GM18498 (cell line): ENCODE measurements around the gene BCAS2.
A peak's percentile ranks its signal among the peaks of the same experiment; 100 is the strongest.

Experiments
- ATAC-seq: cut with Tn5 transposase; IDR thresholded peaks from one replicate; pipeline ENCODE4 v1.9.1; 2021; ENCODE audit warnings: mild to moderate bottlenecking, moderate library complexity; ENCODE audit not compliant: unreplicated experiment

The BCAS2 gene

GRCh38 chr1:114561333-114561732, 20.1 kb downstream of the BCAS2 start:
- peak; percentile 55 for ATAC-seq

- ATAC-seq: no peak
These were observed 22.1 kb downstream of the BCAS2 start for GRCh38 chr1:114559356-114559755.

GRCh38 chr1:114558544-114558943, 22.9 kb downstream of the BCAS2 start:
- peak; percentile 55 for ATAC-seq

DNA sequence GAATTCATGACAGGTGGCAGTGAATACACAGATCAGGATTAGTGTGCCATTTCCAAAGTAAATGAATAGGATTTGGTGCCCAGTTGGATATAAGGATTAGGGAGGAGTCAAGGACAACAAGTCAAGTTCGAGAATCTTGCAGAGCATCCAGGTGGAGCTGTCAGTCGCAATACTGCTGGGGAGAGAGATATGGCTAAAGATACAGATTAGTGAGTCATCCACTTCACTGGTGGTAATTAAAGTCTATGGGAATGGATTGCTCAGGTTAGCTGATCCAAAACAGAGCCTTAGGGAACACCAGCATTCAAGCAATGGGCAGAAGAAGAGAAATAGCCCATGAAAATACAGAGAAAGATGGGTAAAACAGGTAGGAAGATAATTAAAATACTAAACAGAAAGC, 26.8 kb downstream of the BCAS2 start:
- ATAC-seq: no peak

- ATAC-seq: no peak
These were observed 29.2 kb downstream of the BCAS2 start for GRCh38 chr1:114552106-114552639.

DNA sequence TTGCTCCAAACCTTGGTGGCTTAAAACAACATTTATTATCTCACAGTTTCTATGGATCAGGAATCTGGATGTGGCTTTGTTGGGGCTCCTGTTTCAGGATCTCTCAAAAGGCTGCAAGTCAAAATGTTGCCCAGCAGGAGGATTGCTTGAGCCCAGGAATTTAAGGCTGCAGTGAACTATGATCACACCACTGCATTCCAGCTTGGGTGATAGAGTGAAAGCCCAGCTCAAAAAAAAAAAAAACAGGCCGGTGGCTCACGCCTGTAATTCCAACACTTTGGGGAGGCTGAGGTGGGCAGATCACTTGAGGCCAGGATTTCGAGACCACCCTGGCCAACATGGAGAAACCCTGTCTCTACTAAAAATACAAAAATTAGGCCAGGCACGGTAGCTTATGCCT, 30.0 kb downstream of the BCAS2 start:
- no peak for ATAC-seq

- ATAC-seq: no peak
These were observed 31.1 kb downstream of the BCAS2 start for GRCh38 chr1:114550336-114550735.

GRCh38 chr1:114549137-114549536, 32.3 kb downstream of the BCAS2 start:
- ATAC-seq: no peak

- ATAC-seq: no peak
These were observed 34.3 kb downstream of the BCAS2 start for GRCh38 chr1:114547076-114547475.

DNA sequence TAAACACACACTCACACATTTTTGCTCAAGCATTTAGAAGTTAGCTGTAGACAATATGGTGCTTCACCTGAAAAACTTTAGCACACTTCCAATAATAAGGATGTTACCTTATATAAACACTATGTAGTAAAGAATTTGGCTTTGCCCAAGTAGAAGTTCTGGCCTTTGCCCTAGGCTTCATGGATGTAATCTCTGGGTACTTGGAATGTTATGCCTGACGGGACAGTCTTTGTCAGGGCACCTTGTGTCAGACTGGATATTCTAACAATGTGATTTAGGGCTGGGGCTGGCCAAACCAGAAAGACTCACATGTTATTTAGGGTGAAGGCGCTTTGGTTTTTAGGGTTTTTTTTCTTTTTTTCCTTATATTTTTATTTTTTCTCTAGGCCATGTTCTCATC, 35.6 kb downstream of the BCAS2 start:
- ATAC-seq: no peak

DNA sequence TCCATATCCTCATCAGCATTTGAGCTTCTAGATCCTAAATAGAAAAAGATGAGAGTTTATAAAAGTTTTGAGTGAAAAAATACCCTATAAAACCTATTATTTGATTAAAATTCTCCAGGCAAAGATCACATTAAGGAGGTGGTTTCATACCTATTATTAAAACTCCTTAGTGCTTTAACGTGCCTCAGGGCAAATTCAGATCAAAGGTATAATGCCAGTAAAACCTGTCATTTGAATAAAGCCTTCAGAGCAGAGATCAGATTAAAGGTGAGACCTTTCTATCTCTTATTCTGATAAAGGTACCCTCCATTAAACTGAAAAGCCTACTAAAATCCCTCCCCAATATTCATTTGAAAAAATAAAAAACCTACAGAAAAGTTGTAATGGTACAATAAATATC, 36.1 kb downstream of the BCAS2 start:
- no peak for ATAC-seq

DNA sequence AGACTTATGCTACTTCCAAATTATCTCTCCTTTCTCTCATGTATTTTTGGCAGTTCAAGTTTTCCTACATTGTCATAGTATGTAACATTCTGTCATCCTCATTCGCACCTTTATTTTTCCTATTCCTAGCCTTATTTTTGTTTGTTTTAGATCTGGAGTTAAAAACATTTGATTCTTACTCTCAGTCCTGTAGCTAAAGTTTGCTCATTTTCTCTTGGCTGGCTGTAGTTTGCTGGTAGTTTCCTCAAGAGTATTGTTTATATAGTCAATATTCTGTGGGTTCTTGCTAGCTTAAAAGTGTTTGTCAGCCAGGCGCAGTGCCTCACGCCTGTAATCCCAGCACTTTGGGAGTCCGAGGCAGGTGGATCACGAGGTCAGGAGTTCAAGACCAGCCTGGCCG, 40.6 kb downstream of the BCAS2 start:
- ATAC-seq: no peak

DNA sequence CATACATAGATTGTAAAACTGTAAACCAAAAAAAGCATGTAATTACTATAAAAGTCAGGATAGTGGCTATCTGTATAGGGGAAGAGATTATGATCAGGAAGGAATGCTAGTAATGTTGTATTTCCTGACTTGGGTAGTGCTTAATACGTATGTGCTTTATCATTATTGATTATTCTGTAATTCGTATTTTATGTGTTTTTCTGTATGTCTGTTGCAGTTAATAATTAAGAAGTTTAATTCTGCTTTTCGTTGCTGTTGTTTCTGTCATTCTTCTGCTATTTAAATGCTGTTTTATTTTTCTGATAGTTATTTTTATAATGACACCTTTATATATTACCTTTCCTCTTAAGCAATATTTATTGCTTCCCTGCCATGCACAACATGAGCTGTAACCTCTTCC, 41.1 kb downstream of the BCAS2 start:
- ATAC-seq: no peak

- no peak for ATAC-seq
These were observed 45.4 kb downstream of the BCAS2 start for GRCh38 chr1:114536043-114536442.

DNA sequence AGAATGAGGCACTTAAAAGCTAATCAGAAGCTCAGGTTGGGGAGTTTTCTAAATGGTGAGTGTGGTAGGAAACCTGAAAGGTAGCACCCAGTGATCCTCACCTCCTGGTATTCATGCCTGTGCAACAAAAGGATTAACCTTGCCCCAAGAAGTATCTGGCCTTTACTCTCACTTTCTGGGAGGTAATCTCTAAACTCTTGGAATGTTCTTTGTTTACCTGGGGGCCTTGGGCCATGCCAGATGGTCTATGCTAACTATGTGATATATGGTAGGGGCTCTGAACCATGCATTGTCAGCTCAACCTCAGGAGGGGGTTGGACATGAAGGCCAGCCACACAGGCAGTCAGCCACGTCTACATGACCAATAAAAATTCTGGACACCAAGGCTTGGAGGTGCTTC, 46.0 kb downstream of the BCAS2 start:
- no peak for ATAC-seq

DNA sequence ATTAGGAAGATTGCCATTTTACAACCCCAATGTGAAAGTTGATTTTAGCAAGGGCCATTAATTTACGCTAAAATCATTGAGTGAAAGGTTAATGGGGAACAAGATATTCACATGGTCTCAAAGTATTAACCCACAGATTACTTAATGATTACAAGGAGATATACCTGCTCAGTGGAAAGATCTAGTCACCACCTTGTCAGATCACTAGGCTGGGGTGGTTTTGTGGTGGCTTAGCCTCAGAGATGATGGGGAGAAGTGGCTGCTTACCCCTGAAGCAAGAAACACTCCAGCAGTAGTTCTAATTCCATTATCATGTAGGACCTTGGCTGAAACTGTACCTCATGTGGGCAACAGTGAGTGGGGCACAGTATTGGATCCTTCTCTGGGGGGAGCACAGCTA, 50.3 kb downstream of the BCAS2 start:
- no peak for ATAC-seq

DNA sequence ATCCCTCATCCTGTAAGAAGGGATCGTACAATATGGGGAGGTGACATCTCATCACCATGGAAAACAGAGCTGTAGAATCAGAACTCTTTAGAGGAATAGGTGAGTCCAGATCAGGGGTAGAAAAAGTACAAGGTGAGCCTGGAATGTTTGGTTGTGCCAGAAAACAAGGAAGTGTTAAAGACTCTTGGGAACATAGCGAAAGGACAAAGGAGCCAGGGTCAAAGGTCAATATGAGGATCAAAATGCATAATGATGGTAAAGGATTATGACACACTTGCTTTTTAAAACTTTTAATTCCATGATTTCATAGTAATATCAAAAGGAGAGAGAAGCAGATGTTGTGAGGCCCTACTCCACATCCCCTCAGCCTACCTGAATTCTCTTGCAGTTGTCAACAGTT, 51.2 kb downstream of the BCAS2 start:
- ATAC-seq: no peak

DNA sequence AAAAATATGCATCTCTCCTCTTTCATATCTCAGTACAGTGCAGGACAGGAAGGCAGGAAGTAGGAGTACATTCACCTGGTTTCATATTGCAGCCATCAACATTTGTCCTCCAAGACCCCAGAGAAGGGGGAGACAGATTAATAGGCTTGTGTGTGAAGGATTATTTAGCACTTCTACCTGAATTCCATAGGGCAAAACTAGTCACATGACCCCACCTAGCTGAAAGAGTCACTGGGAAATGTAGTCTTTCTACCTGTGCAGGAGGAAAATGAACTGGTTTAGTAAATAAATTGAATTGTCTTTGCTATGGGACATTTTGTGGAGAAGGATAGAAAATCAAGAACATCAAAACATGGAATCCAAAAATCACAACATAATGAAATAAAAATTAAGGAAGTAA, 56.5 kb downstream of the BCAS2 start:
- ATAC-seq: no peak

- no peak for ATAC-seq
These were observed 59.2 kb downstream of the BCAS2 start for GRCh38 chr1:114522264-114522575.

DNA sequence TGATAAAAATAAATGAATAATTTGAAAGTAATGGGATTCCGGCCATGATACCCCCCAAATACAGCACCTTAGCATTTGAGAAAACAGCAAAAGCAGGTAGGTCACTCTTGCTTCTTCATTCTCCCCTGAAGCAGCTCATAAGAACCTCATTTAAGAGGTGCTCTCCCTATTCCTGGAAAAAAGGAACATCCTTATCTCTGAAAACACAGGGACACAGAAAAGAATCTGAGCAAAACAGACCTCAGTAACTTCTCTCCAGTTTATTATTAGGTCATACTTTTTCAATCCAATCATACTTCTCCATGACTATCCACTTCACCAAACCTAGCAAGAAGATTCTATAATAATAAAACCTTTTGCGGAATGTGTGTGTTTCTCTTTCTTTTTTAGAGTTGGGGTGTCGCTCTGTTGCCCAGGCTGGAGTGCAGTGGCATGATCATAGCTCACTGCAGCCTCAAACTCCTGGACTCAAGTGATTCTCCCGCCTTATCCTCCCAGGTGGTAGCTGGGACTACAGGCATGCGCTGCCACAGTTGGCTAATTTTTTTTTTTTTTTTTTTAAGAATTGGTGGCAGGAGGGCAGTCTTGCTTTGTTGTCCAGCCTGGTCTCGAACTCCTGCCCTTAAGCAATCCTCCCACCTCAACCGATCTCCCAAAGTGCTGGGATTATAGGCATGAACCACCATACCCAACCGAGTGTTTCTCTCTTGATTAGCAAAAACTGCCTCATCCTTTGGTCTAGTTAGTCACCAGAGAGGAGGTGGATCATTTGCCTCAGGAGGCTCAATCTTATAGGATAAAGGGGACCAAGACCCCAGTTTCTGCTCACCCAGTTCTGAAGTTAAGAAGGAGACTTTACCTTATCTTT, 59.8 kb downstream of the BCAS2 start:
- no peak for ATAC-seq
